ENCODE measurements around the gene EP400. TPM values are rescaled to one million over a fixed set of nuclear protein-coding genes. Genes with fewer than 3 reads are reported as not detected.
A peak's percentile ranks its signal among the peaks of the same experiment; 100 is the strongest.

The EP400 gene
- total RNA-seq, 4 donors from 2014 or later: 10.1 to 23.0 (median 20.9) TPM

- Histone ChIP-seq H3K9me3 (no peaks in the 10 kb centered on the region), H3K27me3 (no peaks in the 10 kb centered on the region), H3K4me1 (peaks cover 0 to 21% (median 4%) of the 10 kb centered on the region in 3 donors), H3K36me3 (peaks cover 18 to 59% (median 25%) of the 10 kb centered on the region in 3 donors), H3K27ac (peak overlapping the region in 1 of 4 donors; percentile 16), H3K4me3 (no peak overlapping the region)
- intact Hi-C loops (cut with DNase I): no loop called here
- DNase-seq: no peak
- WGBS, 2 donors: 76 to 77% methylated on average over 14 to 21 of the region's 29 CpGs
- TF ChIP-seq CTCF (IDR thresholded peaks at IDR 0.05) (no peak), POLR2A (IDR thresholded peaks at IDR 0.05) (no peak)
These were observed 27.6 kb upstream of the EP400 start for GRCh38 chr12:131921866-131922769.

DNA sequence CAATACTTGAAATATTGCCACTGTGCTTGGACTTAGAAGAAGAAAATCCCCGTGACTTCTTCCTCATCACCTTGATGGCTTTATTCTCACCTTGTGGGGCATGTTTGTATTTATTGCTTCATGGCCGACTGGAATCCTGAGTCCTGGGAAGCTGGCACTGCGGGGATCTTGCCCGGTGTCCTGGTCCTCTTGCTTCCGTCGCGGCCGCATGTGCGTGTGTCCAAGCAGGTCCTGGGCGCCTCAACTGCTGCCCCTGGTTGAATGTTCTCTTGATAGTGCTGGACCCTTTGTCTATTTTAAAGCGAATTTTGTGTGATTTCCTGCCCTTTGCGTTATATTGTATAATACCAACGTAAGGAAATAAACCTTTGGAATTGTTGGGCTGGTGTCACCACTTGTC, 27.0 kb upstream of the EP400 start:
- no peak for TF ChIP-seq POLR2A (IDR thresholded peaks at IDR 0.05)
- no peak for TF ChIP-seq CTCF (IDR thresholded peaks at IDR 0.05)
- WGBS, 2 donors: 85 to 89% methylated on average over 13 of the region's 13 CpGs
- Histone ChIP-seq H3K4me3 (no peak overlapping the region), H3K27me3 (no peaks in the 10 kb centered on the region), H3K4me1 (peaks cover 0 to 21% (median 4%) of the 10 kb centered on the region in 3 donors), H3K27ac (peak overlapping the region in 1 of 4 donors; percentile 16), H3K36me3 (peaks cover 18 to 53% (median 20%) of the 10 kb centered on the region in 3 donors), H3K9me3 (no peaks in the 10 kb centered on the region)
- intact Hi-C loops (cut with DNase I): no loop called here
- no peak for DNase-seq

DNA sequence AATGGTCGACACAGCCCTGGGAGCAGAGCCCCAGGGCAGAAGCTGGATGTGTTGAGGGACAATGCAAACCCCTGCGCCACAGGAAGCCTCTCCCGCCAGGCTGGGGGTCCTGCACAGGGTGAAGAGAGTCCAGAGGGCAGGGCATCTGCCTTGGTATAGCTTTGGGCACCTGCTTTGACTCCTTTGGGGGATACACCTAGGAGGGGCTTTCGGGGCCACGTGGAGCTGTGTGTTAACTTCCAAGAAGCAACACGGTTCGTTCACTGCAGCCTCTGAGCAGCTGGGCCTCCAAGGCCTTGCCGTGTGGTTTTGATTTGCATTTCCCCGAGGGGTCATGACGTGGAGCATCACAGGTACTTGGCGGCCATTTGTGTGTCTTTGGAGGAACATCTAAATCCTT, 26.5 kb upstream of the EP400 start:
- Histone ChIP-seq H3K9me3 (no peaks in the 10 kb centered on the region), H3K4me1 (peaks cover 0 to 26% (median 4%) of the 10 kb centered on the region in 3 donors), H3K27ac (no peak overlapping the region), H3K36me3 (peaks cover 17 to 48% (median 18%) of the 10 kb centered on the region in 3 donors), H3K4me3 (no peak overlapping the region), H3K27me3 (no peaks in the 10 kb centered on the region)
- WGBS, 2 donors: 67 to 79% methylated on average over 6 of the region's 11 CpGs
- intact Hi-C loops (cut with DNase I): no loop called here
- no peak for DNase-seq
- TF ChIP-seq POLR2A (IDR thresholded peaks at IDR 0.05) (no peak), CTCF (IDR thresholded peaks at IDR 0.05) (no peak)

- Histone ChIP-seq H3K27me3 (no peaks in the 10 kb centered on the region), H3K4me1 (peaks cover 8 to 41% (median 13%) of the 10 kb centered on the region in 3 donors), H3K9me3 (no peaks in the 10 kb centered on the region), H3K27ac (no peak overlapping the region), H3K4me3 (no peak overlapping the region), H3K36me3 (peaks cover 4 to 23% (median 8%) of the 10 kb centered on the region in 3 donors)
- no peak for DNase-seq
- intact Hi-C loops (cut with DNase I): no loop called here
- 81 to 88% methylated on average over 17 to 22 of the region's 24 CpGs for WGBS, 2 donors
- no peak for TF ChIP-seq CTCF (IDR thresholded peaks at IDR 0.05)
- TF ChIP-seq POLR2A (IDR thresholded peaks at IDR 0.05): no peak
These were observed 22.3 kb upstream of the EP400 start for GRCh38 chr12:131927110-131928079.
